ENCODE data around the gene DSCAM. TPM values are rescaled to one million over a fixed set of nuclear protein-coding genes. Genes with fewer than 3 reads are reported as not detected.

Gene DSCAM
- total and polyA plus RNA-seq, 2 donors (not counting 1 experiment from before 2014, with no cell fraction given) = under 0.01 to 0.01 TPM

DNA sequence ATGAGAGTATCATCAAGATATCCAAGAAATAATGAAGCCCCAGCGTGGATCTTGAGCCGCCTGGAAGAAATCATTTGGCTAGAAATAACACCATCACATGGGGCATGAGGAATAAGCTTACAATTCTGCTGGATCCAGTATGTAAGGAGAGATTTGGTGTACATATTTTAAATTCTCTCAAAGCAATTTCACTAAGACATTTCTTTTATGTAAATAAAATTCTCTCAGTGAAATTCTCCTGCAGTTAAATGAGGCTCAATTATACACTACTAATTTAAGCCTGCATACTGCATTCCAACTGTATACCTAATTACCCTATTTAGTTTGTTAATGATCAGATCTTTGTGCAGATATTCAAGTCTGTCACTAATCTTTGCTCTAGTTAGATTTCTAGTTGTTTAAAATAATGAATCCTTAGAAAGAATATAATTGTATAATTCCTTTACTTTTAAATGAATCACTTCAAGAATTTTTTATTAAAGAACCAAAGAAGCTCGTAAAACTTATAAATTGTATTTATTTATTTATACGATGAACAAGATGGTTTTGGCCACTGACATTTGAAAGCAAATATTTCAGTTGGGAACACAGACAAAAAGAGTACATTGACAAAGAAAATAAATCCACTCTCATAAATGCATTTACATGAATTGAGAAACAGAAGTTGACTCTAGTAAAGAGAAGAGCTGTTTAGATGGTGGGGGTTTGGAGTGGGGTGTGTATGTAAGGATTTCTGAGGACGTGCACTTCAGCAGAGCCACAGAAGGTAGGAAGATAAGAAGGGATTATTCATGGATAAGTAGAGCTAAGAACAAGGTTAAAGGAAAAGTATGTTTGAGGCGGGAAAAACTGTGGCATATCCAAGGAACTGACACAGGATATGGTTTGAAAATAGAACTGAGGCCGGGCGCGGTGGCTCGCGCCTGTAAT, 466.8 kb downstream of the DSCAM start:
- Histone ChIP-seq H3K27me3 (ENCODE audit: control insufficient read depth, insufficient read depth, low read length) (no peaks in the 10 kb centered on the region), H3K9ac (ENCODE audit: insufficient read depth, low read length) (no peak overlapping the region), H3K4me1 (ENCODE audit: control insufficient read depth, extremely low read depth, insufficient read depth, low read length) (no peaks in the 10 kb centered on the region), H4K20me1 (ENCODE audit: control insufficient read depth, extremely low read depth, insufficient read depth, low read length) (no peaks in the 10 kb centered on the region), H3K36me3 (ENCODE audit: control insufficient read depth, insufficient read depth, low read length) (no peaks in the 10 kb centered on the region), H3K9me3 (ENCODE audit: control insufficient read depth, insufficient read depth, low read depth, low read length) (no peaks in the 10 kb centered on the region), H3K4me3 (replicated peaks in 1 of 4; ENCODE audit: control extremely low read depth in 1 of 4, insufficient read depth in 1 of 4, low read depth in 3 of 4, low read length in 4 of 4) (no peak overlapping the region), H3K4me2 (ENCODE audit: extremely low read depth, insufficient read depth, low read length) (no peak overlapping the region), H3K79me2 (ENCODE audit: control insufficient read depth, insufficient read depth, low read length) (no peaks in the 10 kb centered on the region), H3K27ac (ENCODE audit: insufficient read depth, low read length) (no peak overlapping the region), H2AFZ (ENCODE audit: low read length) (no peak overlapping the region)
- no peak for TF ChIP-seq EZH2 (IDR thresholded peaks at IDR 0.05; ENCODE audit: low read length, missing control alignments)
- TF ChIP-seq, protein P1, sequence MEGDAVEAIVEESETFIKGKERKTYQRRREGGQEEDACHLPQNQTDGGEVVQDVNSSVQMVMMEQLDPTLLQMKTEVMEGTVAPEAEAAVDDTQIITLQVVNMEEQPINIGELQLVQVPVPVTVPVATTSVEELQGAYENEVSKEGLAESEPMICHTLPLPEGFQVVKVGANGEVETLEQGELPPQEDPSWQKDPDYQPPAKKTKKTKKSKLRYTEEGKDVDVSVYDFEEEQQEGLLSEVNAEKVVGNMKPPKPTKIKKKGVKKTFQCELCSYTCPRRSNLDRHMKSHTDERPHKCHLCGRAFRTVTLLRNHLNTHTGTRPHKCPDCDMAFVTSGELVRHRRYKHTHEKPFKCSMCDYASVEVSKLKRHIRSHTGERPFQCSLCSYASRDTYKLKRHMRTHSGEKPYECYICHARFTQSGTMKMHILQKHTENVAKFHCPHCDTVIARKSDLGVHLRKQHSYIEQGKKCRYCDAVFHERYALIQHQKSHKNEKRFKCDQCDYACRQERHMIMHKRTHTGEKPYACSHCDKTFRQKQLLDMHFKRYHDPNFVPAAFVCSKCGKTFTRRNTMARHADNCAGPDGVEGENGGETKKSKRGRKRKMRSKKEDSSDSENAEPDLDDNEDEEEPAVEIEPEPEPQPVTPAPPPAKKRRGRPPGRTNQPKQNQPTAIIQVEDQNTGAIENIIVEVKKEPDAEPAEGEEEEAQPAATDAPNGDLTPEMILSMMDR (conservative IDR thresholded peaks at IDR 0.05 in 1 of 2, IDR thresholded peaks at IDR 0.05 in 1 of 2; ENCODE audit: low read depth in 1 of 2, low read length in 2 of 2) = no peak
- no peak for DNase-seq (ENCODE audit: low read depth in 2 of 2)

DNA sequence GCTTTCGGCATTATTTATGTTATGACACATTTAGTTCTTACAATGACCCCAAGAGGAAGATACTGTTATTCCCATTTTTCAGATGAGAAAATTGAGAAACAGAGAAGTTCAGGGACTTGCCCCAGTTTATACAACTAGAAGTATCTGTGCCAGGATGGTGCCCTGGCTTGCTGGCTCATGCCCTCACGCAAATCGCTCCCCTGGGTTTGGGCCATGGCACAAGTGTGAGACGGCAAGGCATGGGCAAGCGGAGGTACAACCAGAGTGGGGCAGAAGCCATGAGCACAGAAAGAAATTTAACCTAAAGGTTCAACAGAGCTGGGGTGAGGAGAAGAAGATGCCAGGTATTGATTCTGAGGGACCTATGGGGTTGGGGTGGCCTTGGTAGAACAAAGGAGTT, 469.8 kb downstream of the DSCAM start:
- Histone ChIP-seq H3K4me2 (ENCODE audit: extremely low read depth, insufficient read depth, low read length) (no peak overlapping the region), H3K79me2 (ENCODE audit: control insufficient read depth, insufficient read depth, low read length) (no peaks in the 10 kb centered on the region), H2AFZ (ENCODE audit: low read length) (no peak overlapping the region), H3K4me1 (ENCODE audit: control insufficient read depth, extremely low read depth, insufficient read depth, low read length) (no peaks in the 10 kb centered on the region), H3K36me3 (ENCODE audit: control insufficient read depth, insufficient read depth, low read length) (no peaks in the 10 kb centered on the region), H3K27me3 (ENCODE audit: control insufficient read depth, insufficient read depth, low read length) (no peaks in the 10 kb centered on the region), H3K27ac (ENCODE audit: insufficient read depth, low read length) (no peak overlapping the region), H3K9me3 (ENCODE audit: control insufficient read depth, insufficient read depth, low read depth, low read length) (no peaks in the 10 kb centered on the region), H3K4me3 (replicated peaks in 1 of 4; ENCODE audit: control extremely low read depth in 1 of 4, insufficient read depth in 1 of 4, low read depth in 3 of 4, low read length in 4 of 4) (no peak overlapping the region), H3K9ac (ENCODE audit: insufficient read depth, low read length) (no peak overlapping the region), H4K20me1 (ENCODE audit: control insufficient read depth, extremely low read depth, insufficient read depth, low read length) (no peaks in the 10 kb centered on the region)
- DNase-seq (ENCODE audit: low read depth in 2 of 2) = no peak
- TF ChIP-seq, protein P1 (conservative IDR thresholded peaks at IDR 0.05 in 1 of 2, IDR thresholded peaks at IDR 0.05 in 1 of 2; ENCODE audit: low read depth in 1 of 2, low read length in 2 of 2) = no peak
- TF ChIP-seq EZH2 (IDR thresholded peaks at IDR 0.05; ENCODE audit: low read length, missing control alignments) = no peak

DNA sequence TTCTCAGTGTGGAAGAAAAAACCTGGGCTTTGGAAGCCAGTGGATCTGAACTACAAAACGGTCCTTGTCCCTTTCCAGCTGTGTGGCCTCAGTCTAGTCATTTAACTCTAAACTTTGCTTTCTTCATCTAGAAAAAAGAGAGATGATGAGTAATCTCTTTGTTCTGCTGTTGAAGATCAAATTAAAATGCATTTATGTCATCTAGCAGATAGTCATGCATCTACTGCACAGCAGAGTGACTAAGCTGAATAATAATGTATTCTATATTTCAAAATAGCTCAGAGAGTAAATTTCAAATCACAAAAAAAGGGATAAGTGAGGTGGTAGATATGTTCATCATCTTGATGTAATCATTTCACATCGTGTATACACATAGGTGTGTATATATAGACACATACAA, 473.2 kb downstream of the DSCAM start:
- Histone ChIP-seq H3K9me3 (ENCODE audit: control insufficient read depth, insufficient read depth, low read depth, low read length) (no peaks in the 10 kb centered on the region), H3K9ac (ENCODE audit: insufficient read depth, low read length) (no peak overlapping the region), H3K4me1 (ENCODE audit: control insufficient read depth, extremely low read depth, insufficient read depth, low read length) (no peaks in the 10 kb centered on the region), H3K79me2 (ENCODE audit: control insufficient read depth, insufficient read depth, low read length) (no peaks in the 10 kb centered on the region), H4K20me1 (ENCODE audit: control insufficient read depth, extremely low read depth, insufficient read depth, low read length) (no peaks in the 10 kb centered on the region), H3K27me3 (ENCODE audit: control insufficient read depth, insufficient read depth, low read length) (no peaks in the 10 kb centered on the region), H3K36me3 (ENCODE audit: control insufficient read depth, insufficient read depth, low read length) (no peaks in the 10 kb centered on the region), H2AFZ (ENCODE audit: low read length) (no peak overlapping the region), H3K4me3 (replicated peaks in 1 of 4; ENCODE audit: control extremely low read depth in 1 of 4, insufficient read depth in 1 of 4, low read depth in 3 of 4, low read length in 4 of 4) (no peak overlapping the region), H3K27ac (ENCODE audit: insufficient read depth, low read length) (no peak overlapping the region), H3K4me2 (ENCODE audit: extremely low read depth, insufficient read depth, low read length) (no peak overlapping the region)
- peak in 1 of 2 donors; percentile 13 for DNase-seq (ENCODE audit: low read depth in 2 of 2)
- no peak for TF ChIP-seq EZH2 (IDR thresholded peaks at IDR 0.05; ENCODE audit: low read length, missing control alignments)
- TF ChIP-seq, protein P1 (conservative IDR thresholded peaks at IDR 0.05 in 1 of 2, IDR thresholded peaks at IDR 0.05 in 1 of 2; ENCODE audit: low read depth in 1 of 2, low read length in 2 of 2) = no peak
